Transverse colon (tissue), 4 donors: Measurements from ENCODE around the gene MTMR6.
A peak's percentile ranks its signal among the peaks of the same experiment; 100 is the strongest.

Experiments used
- CTCF ChIP-seq, 5 experiments: fragments of 200-600 bp in 3 of 5; fragments of 450-650 bp in 2 of 5; sonication (generic) in 3 of 5; IDR thresholded peaks; 1 replicate in 2 of 5; 2 replicates in 3 of 5; pipeline ENCODE4 v1.5.1; 2016 to 2017; ENCODE audit warnings: antibody characterized with exemption in 5 of 5, inconsistent platforms in 3 of 5, mild to moderate bottlenecking in 2 of 5, moderate library complexity in 1 of 5
- POLR2AphosphoS5 ChIP-seq, 3 donors: sonication (generic); formaldehyde crosslinking; IDR thresholded peaks; one replicate each; pipeline ENCODE4 v1.6.1; 2016; ENCODE audit warnings: antibody characterized with exemption in 3 of 3

GRCh38 chr13:25301347-25302113 is 14.2 kb upstream of the MTMR6 start, which contains the start of gene NUP58:
- TF ChIP-seq CTCF (IDR thresholded peaks at IDR 0.05) (no peak), POLR2AphosphoS5 (IDR thresholded peaks at IDR 0.05) (peak; percentile 91 to 96 (median 93))
